Stomach (tissue), 4 donors: ENCODE measurements around the gene STMN3.

Experiments used
- POLR2A ChIP-seq, 4 donors: fragments of 450-650 bp; IDR thresholded peaks; one replicate each; pipeline ENCODE4 v1.6.1; 2016; ENCODE audit warnings: antibody characterized with exemption in 4 of 4, control low read depth in 2 of 4, mild to moderate bottlenecking in 1 of 4, moderate library complexity in 1 of 4
- TF ChIP-seq, protein P1 (sequence below), 7 experiments: fragments of 450-650 bp in 4 of 7; fragments of 200-600 bp in 3 of 7; sonication (generic) in 3 of 7; IDR thresholded peaks; one replicate each; pipeline ENCODE4 v1.5.1; 2016 to 2019; ENCODE audit warnings: antibody characterized with exemption in 7 of 7, control low read depth in 2 of 7, mild to moderate bottlenecking in 1 of 7

DNA sequence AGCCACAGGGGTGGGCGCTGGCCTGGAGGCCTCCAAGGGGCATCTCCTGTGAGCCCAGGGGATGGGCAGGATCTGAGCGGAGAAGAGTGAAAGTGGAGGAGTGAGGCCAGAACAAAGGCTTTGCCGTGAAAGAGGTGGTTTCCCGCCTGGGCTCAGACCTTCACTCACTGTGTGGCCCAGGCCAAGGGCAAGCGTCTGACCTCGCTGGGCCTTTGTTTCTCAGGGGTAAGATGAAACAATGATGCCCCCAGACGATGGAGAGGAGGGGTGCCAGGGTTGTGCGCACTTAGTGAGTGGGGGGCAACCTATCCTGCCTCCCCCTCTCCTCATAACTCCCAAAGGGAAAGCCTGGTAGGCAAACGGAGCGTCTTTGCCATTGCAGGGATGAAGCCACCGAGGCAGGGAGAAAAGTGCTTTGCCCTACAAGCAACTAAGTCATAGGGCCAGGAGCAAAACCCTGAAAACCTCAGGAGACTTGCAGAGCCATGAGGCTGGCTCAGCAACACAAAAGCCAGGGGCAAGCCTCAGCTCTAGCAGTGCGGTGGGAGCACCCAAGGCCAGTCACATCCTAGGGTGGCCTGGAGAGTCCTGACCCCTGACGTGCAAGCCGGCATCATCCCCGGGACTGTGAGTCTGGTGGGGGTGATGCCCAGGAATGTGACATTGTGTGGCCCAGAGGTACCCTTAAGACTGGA is 897 bp upstream of the STMN3 start:
- TF ChIP-seq POLR2A (IDR thresholded peaks at IDR 0.05), result no peak
- TF ChIP-seq, protein P1, sequence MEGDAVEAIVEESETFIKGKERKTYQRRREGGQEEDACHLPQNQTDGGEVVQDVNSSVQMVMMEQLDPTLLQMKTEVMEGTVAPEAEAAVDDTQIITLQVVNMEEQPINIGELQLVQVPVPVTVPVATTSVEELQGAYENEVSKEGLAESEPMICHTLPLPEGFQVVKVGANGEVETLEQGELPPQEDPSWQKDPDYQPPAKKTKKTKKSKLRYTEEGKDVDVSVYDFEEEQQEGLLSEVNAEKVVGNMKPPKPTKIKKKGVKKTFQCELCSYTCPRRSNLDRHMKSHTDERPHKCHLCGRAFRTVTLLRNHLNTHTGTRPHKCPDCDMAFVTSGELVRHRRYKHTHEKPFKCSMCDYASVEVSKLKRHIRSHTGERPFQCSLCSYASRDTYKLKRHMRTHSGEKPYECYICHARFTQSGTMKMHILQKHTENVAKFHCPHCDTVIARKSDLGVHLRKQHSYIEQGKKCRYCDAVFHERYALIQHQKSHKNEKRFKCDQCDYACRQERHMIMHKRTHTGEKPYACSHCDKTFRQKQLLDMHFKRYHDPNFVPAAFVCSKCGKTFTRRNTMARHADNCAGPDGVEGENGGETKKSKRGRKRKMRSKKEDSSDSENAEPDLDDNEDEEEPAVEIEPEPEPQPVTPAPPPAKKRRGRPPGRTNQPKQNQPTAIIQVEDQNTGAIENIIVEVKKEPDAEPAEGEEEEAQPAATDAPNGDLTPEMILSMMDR (IDR thresholded peaks at IDR 0.05), result no peak
